Body of pancreas (tissue), 4 donors: ENCODE measurements around the gene PRDM16. TPM values are rescaled to one million over a fixed set of nuclear protein-coding genes. Genes with fewer than 3 reads are reported as not detected.

Experiments used
- ATAC-seq: fragments of 150-250 bp; one replicate; pipeline ENCODE4 v1.9.1; 2016
- DNase-seq, 4 donors: peaks; one replicate each; pipeline ENCODE4 v3.0.0-alpha.2; 2019
- H3K27ac ChIP-seq, 4 donors: fragments of 200-600 bp; sonication (generic); 1 replicate in 3 of 4; 2 replicates in 1 of 4; pipeline versions ENCODE4 v1.5.1 to v1.6.1; 2016 to 2019; ENCODE audit warnings: mild to moderate bottlenecking in 1 of 4, mixed read lengths in 1 of 4, moderate library complexity in 1 of 4
- H3K27me3 ChIP-seq, 2 donors: fragments of 200-600 bp; sonication (generic); one replicate each; pipeline ENCODE4 v1.6.0; 2016; ENCODE audit warnings: mild to moderate bottlenecking in 1 of 2
- H3K36me3 ChIP-seq, 2 donors: fragments of 200-600 bp; sonication (generic); replicated peaks in 1 of 2; 2 replicates each; pipeline ENCODE4 v1.5.1; 2016; ENCODE audit warnings: low read depth in 2 of 2; ENCODE audit not compliant: insufficient read depth in 1 of 2
- H3K4me1 ChIP-seq: fragments of 200-600 bp; sonication (generic); one replicate; pipeline ENCODE4 v1.6.0; 2016
- H3K4me3 ChIP-seq, 2 donors: fragments of 200-600 bp; sonication (generic); 1 replicate in 1 of 2; 2 replicates in 1 of 2; pipeline ENCODE4 v1.5.1; 2016 to 2019
- H3K9me3 ChIP-seq, 3 donors: fragments of 200-600 bp; sonication (generic); 1 replicate in 2 of 3; 2 replicates in 1 of 3; pipeline ENCODE4 v1.5.1; 2016
- CTCF ChIP-seq, 7 experiments: fragments of 450-650 bp in 4 of 7; fragments of 200-600 bp in 3 of 7; sonication (generic) in 3 of 7; IDR thresholded peaks; one replicate each; pipeline ENCODE4 v1.5.1; 2016 to 2019; ENCODE audit warnings: antibody characterized with exemption in 7 of 7
- POLR2A ChIP-seq, 3 donors: fragments of 450-650 bp; IDR thresholded peaks; one replicate each; pipeline ENCODE4 v1.6.1; 2016; ENCODE audit warnings: antibody characterized with exemption in 3 of 3, mild to moderate bottlenecking in 2 of 3
- WGBS, 2 donors: methylation state at CpG; one replicate each; pipeline ENCODE4 v1.1.5; 2017; 5-methylcytosine and 5-hydroxymethylcytosine counted together
- intact Hi-C: fragments of 100-400 bp; cut with DNase I; formaldehyde crosslinking; loops from one replicate; pipeline ENCODE4 v1.15.1; 2023
- total RNA-seq, 2 donors: library from RNA; depleted of rRNA; stranded (reverse); fragments of >200 nt; gene quantifications; one replicate each; pipeline ENCODE4 v1.1.0, GENCODE V29; 2016

The PRDM16 gene
- total RNA-seq, 2 donors from 2014 or later, result 15.2 to 16.6 TPM

GRCh38 chr1:3216015-3216391, 147.0 kb downstream of the PRDM16 start:
- Histone ChIP-seq H3K4me1 (peaks cover 71% of the 10 kb centered on the region), H3K27ac (peak overlapping the region in 2 of 4 donors; percentile 95 to 96), H3K9me3 (no peaks in the 10 kb centered on the region), H3K27me3 (no peaks in the 10 kb centered on the region), H3K36me3 (no peaks in the 10 kb centered on the region), H3K4me3 (no peak overlapping the region)
- no peak for DNase-seq
- no peak for TF ChIP-seq CTCF (IDR thresholded peaks at IDR 0.05)
- TF ChIP-seq POLR2A (IDR thresholded peaks at IDR 0.05), result no peak
- intact Hi-C loops, result no loop called here
- WGBS, 2 donors, result 90 to 91% methylated on average over 6 to 7 of the region's 7 CpGs
- ATAC-seq, result no peak

- ATAC-seq, result no peak
- intact Hi-C loops, result no loop called here
- Histone ChIP-seq H3K36me3 (no peaks in the 10 kb centered on the region), H3K27me3 (no peaks in the 10 kb centered on the region), H3K9me3 (no peaks in the 10 kb centered on the region), H3K4me1 (peaks cover 80% of the 10 kb centered on the region), H3K4me3 (no peak overlapping the region), H3K27ac (peak overlapping the region in 3 of 4 donors; percentile 95 to 98 (median 96))
- WGBS, 2 donors, result 65 to 76% methylated on average over 10 to 15 of the region's 15 CpGs
- DNase-seq, result no peak
- TF ChIP-seq CTCF (IDR thresholded peaks at IDR 0.05) (no peak), POLR2A (IDR thresholded peaks at IDR 0.05) (no peak)
Observed at GRCh38 chr1:3217181-3217641, 148.2 kb downstream of the PRDM16 start.

- Histone ChIP-seq H3K9me3 (no peaks in the 10 kb centered on the region), H3K27ac (peak overlapping the region; percentile 94 to 98 (median 96)), H3K4me1 (peaks cover 90% of the 10 kb centered on the region), H3K4me3 (no peak overlapping the region), H3K36me3 (no peaks in the 10 kb centered on the region), H3K27me3 (no peaks in the 10 kb centered on the region)
- 71 to 75% methylated on average over 23 of the region's 23 CpGs for WGBS, 2 donors
- no peak for TF ChIP-seq POLR2A (IDR thresholded peaks at IDR 0.05)
- TF ChIP-seq CTCF (IDR thresholded peaks at IDR 0.05), result no peak
- DNase-seq (no peak), ATAC-seq (no peak)
- intact Hi-C loops, result no loop called here
Observed at GRCh38 chr1:3217979-3218679, 149.1 kb downstream of the PRDM16 start.

- TF ChIP-seq POLR2A (IDR thresholded peaks at IDR 0.05) (peak in 2 of 3 donors; percentile 36 to 50), CTCF (IDR thresholded peaks at IDR 0.05) (no peak)
- Histone ChIP-seq H3K36me3 (no peaks in the 10 kb centered on the region), H3K4me1 (peaks cover 88% of the 10 kb centered on the region), H3K9me3 (no peaks in the 10 kb centered on the region), H3K4me3 (no peak overlapping the region), H3K27ac (peak overlapping the region; percentile 94 to 98 (median 96)), H3K27me3 (no peaks in the 10 kb centered on the region)
- peak; percentile 63 for ATAC-seq
- intact Hi-C loops, result no loop called here
- WGBS, 2 donors, result 19 to 22% methylated on average over 20 to 37 of the region's 37 CpGs
- peak; percentile 86 to 94 (median 94) for DNase-seq
Observed at GRCh38 chr1:3219005-3219790, 150.2 kb downstream of the PRDM16 start.
